K562 (cell line): ENCODE measurements around the gene PLAAT3. TPM values are rescaled to one million over a fixed set of nuclear protein-coding genes. Genes with fewer than 3 reads are reported as not detected.
A peak's percentile ranks its signal among the peaks of the same experiment; 100 is the strongest.

ENCODE experiments used
- ARID3A ChIP-seq: IDR thresholded peaks from 2 replicates; pipeline ENCODE4 v1.6.1; 2012; ENCODE audit warnings: low read depth, low read length, improper control_type of control experiment, borderline replicate concordance
- CREB1 ChIP-seq, 2 experiments: sonication (generic) in 1 of 2; formaldehyde crosslinking in 1 of 2; IDR thresholded peaks; 2 replicates each; pipeline versions ENCODE4 v1.6.1 to v1.8.0; 2012 to 2022; ENCODE audit warnings: inconsistent platforms in 1 of 2, mild to moderate bottlenecking in 1 of 2, missing genetic modification reagents in 1 of 2, moderate library complexity in 1 of 2
- DPF2 ChIP-seq: fragments of 450-650 bp; IDR thresholded peaks from 2 replicates; pipeline ENCODE4 v1.6.1; 2016
- ETV6 ChIP-seq, 3 experiments: fragments of 150-350 bp in 1 of 3; sonication (generic) in 1 of 3; formaldehyde crosslinking in 1 of 3; IDR thresholded peaks; 2 replicates each; pipeline versions ENCODE4 v1.6.1 to v1.8.0; 2014 to 2022; ENCODE audit warnings: borderline replicate concordance in 2 of 3, low read depth in 2 of 3, antibody characterized with exemption in 1 of 3, low read length in 1 of 3, mild to moderate bottlenecking in 1 of 3, missing genetic modification reagents in 1 of 3
- NCOA2 ChIP-seq, 2 experiments: fragments of 450-650 bp; IDR thresholded peaks; 2 replicates each; pipeline ENCODE4 v1.6.1; 2018; ENCODE audit warnings: mild to moderate bottlenecking in 2 of 2, moderate library complexity in 1 of 2; ENCODE audit not compliant: partially characterized antibody in 2 of 2
- SP2 ChIP-seq: IDR thresholded peaks from 2 replicates; pipeline ENCODE4 v1.6.1; 2011; ENCODE audit warnings: mild to moderate bottlenecking, low read depth, low read length, moderate library complexity; ENCODE audit not compliant: poor library complexity, severe bottlenecking; ENCODE audit errors: extremely low read depth
- TBL1XR1 ChIP-seq, 2 experiments: IDR thresholded peaks; 2 replicates each; pipeline ENCODE4 v1.6.1; 2012; ENCODE audit warnings: improper control_type of control experiment in 2 of 2, low read length in 2 of 2, mild to moderate bottlenecking in 1 of 2
- XRCC5 ChIP-seq: fragments of 200-400 bp; formaldehyde crosslinking; IDR thresholded peaks from 2 replicates; pipeline ENCODE4 v1.6.1; 2017; ENCODE audit warnings: low read depth, mild to moderate bottlenecking, low read length
- ZNF165 ChIP-seq: fragments of 250-450 bp; sonication (Bioruptor Pico); IDR thresholded peaks from 2 replicates; pipeline ENCODE4 v1.4.0; 2020; ENCODE audit warnings: borderline replicate concordance
- ZNF318 ChIP-seq, 2 experiments: fragments of 450-650 bp; IDR thresholded peaks; 2 replicates each; pipeline ENCODE4 v1.6.1; 2016; ENCODE audit warnings: mild to moderate bottlenecking in 2 of 2, borderline replicate concordance in 1 of 2, low read depth in 1 of 2, moderate library complexity in 1 of 2
- ZNF644 ChIP-seq: fragments of 200-800 bp; sonication (Bioruptor generic); IDR thresholded peaks from 2 replicates; pipeline ENCODE4 v1.6.1; 2016; ENCODE audit warnings: low read depth, missing genetic modification characterization, missing compliant biosample characterization
- ZNF655 ChIP-seq: fragments of 250-450 bp; sonication (Bioruptor Pico); IDR thresholded peaks from 2 replicates; pipeline ENCODE4 v1.5.0; 2021
- polyA plus RNA-seq, 8 experiments: library from polyadenylated mRNA; depleted of rRNA in 4 of 8; stranded (reverse) in 5 of 8; unstranded in 3 of 8; fragments of >200 nt; fragmentation: Nextera tagmentation in 2 of 8; fragmentation: Illumina TruSeq in 1 of 8; extraction: Ambion mirVana in 2 of 8; extraction: Trizol in 1 of 8; gene quantifications; 2 replicates each; pipeline versions ENCODE4 v1.2.1 to v1.2.3, GENCODE V29; 2011 to 2014; ENCODE audit warnings: inconsistent platforms in 1 of 8, missing spikeins in 1 of 8
- total RNA-seq, 7 experiments: library from RNA; depleted of rRNA in 6 of 7; stranded (reverse); fragments of >200 nt in 6 of 7; fragmentation: Illumina TruSeq in 2 of 7; extraction: Trizol in 2 of 7; gene quantifications; 2 replicates each; pipeline versions ENCODE4 v1.2.1 to v1.2.3, GENCODE V29; 2011 to 2021; ENCODE audit warnings: low replicate concordance in 1 of 7

PLAAT3 gene
- total and polyA plus RNA-seq, 9 of the 15 experiments (the other 6 are each of a cell fraction or from before 2014, with no cell fraction given) = 0.80 to 2.7 (median 1.4) TPM

GRCh38 chr11:63573881-63574855 is 40.1 kb downstream of the PLAAT3 start (continued):
- TF ChIP-seq XRCC5 = no peak
- TF ChIP-seq SP2 = no peak
- peak; percentile 37; the same call in 1 of the 2 replicates for TF ChIP-seq ZNF644
- peak in 1 of 2 experiments; percentile 83; a peak in 2 of 4 replicates for TF ChIP-seq TBL1XR1 (IDR thresholded peaks at IDR 0.05; ENCODE audit: low read length in 2 of 2)
- TF ChIP-seq ZNF318 (IDR thresholded peaks at IDR 0.05; ENCODE audit: borderline replicate concordance in 1 of 2, low read depth in 1 of 2) = peak in 1 of 2 experiments; percentile 88; a peak in 2 of 4 replicates
- no peak for TF ChIP-seq ZNF165
- TF ChIP-seq ETV6 (IDR thresholded peaks at IDR 0.05; ENCODE audit: borderline replicate concordance in 1 of 2, low read depth in 2 of 2, low read length in 1 of 2) = no peak
- TF ChIP-seq ETV6 (CRISPR knock-in tag; IDR thresholded peaks at IDR 0.05; ENCODE audit: borderline replicate concordance) = no peak
- TF ChIP-seq CREB1 (IDR thresholded peaks at IDR 0.05) = no peak
- TF ChIP-seq CREB1 (CRISPR knock-in tag; IDR thresholded peaks at IDR 0.05) = no peak
- no peak for TF ChIP-seq NCOA2 (IDR thresholded peaks at IDR 0.05; ENCODE audit: partially characterized antibody in 2 of 2)
- TF ChIP-seq ARID3A = no peak
- peak; percentile 56; the same call in 1 of the 2 replicates for TF ChIP-seq DPF2
- no peak for TF ChIP-seq ZNF655 (CRISPR knock-in tag)
